ENCODE results near the gene CDC42BPB.

Gene CDC42BPB

GRCh38 chr14:102943979-102944378 lies 113.4 kb downstream of the CDC42BPB start:
- DNase-seq (ENCODE audit: low read depth) = no peak

DNA sequence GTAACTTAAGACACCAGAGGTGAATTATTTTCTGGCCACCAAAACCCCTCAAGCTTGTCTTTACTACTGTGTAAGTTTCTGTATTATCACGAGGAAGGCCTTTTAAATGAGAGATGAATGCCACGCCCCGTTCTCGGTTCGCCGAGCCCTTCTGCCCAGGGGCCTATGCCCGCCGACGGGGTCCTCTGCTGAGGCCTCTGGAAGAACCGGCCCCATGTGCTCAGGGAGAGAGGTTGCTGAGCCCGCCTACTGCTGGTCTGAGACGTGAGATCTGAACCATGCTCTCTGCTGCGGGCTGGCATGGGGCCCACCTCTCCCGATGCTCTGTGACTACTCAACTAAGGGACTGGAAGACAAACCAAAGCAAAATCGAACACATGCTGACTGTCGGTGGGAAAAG lies 113.9 kb downstream of the CDC42BPB start:
- DNase-seq (ENCODE audit: low read depth) = no peak

GRCh38 chr14:102942069-102942468 lies 115.3 kb downstream of the CDC42BPB start:
- no peak for DNase-seq (ENCODE audit: low read depth)

DNA sequence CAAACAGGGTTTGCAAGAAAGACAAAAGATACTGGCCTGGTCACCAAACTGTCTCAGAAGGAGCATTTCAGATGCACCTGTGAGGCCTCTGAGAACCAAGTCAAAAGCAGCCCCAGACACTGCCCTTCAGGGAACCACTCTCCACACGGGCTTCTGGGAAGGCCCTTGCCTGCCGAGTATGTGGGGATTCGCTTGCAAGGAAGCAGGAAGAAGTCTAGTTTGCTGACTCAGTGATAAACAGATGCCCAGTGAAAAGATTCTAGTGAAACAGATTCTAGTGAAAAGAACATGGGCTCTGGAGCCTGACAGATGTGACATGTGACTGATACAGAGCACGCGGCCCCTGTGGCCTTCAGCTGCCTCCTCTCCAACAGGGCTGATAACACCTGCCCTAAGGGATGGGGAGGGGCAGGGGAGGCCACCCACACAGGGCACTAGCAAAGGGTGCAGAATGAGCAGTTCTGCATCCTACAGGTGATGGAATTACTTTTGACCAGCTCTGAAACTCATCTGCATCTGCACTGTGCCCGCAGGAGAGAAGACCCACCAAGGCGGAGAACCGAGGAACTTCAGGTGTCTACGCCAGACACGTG lies 115.8 kb downstream of the CDC42BPB start:
- no peak for DNase-seq (ENCODE audit: low read depth)

DNA sequence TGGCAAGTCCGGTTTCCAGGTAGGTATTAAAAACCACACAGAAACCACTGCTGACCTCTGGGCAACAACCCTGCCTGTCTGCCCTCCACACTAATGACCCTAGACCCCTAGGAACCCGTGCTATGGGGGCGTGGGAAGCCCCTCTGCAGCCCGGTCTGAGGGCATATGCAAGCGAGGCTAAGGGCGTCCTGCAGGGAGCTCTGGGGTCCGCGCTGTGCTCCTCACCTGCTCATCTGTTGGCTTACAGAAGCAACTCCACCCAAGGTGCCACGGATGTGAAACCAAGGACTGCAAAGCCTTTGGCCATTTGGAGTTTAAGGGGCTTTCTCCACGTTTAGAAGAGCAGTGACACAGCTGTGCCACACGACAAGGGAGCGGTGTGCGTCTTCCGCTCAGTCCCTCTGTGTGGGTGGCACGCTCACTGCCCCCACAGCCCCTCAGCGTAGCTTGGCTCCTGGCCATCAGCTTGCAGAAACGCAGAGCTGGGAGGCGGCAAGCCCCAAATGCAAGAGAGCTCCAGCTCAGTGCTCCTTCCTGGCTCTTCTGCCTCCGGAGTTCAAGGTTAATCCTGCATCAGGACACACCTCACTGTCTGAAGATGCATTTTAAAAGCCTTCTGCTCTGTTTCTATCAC lies 116.5 kb downstream of the CDC42BPB start:
- no peak for DNase-seq (ENCODE audit: low read depth)

DNA sequence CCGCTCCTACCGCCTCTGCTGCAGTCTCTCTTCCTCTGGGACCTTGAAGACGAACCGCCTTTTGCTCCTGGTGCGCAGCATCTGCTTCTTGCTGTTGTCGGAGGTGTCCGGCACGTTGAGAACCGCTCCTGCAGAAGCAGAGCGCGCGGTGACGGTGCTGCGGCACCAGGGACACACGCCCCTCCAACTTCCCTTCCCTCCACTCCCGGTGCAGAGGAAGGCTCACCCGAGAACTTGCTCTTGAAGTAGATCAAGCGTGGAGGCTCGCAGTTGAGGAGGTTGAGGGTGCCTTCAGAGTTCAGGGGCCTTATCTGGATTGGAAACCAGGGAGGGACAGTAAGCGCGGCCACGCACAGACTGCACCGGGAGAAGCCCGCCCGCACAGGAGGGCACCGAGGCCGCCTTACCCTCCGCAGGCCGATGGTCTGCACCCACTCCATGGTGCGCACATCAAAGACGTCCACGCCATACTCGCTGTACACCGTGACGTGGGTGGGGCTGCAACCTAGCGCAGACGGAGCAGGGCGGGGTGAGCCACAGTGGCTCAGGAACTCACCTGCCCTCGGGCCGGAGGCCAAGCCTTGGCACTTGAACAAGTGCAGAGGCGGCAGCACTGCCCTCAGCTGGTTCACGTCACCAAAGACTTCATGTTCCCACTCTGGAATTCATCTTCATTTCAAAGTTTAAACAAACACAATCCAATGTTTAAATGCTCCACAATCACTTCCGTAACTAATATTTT lies 117.4 kb downstream of the CDC42BPB start:
- DNase-seq (ENCODE audit: low read depth) = no peak

GRCh38 chr14:102939329-102939728 lies 118.0 kb downstream of the CDC42BPB start:
- no peak for DNase-seq (ENCODE audit: low read depth)

- DNase-seq (ENCODE audit: low read depth) = no peak
Observed at GRCh38 chr14:102938191-102938590, 119.2 kb downstream of the CDC42BPB start.

DNA sequence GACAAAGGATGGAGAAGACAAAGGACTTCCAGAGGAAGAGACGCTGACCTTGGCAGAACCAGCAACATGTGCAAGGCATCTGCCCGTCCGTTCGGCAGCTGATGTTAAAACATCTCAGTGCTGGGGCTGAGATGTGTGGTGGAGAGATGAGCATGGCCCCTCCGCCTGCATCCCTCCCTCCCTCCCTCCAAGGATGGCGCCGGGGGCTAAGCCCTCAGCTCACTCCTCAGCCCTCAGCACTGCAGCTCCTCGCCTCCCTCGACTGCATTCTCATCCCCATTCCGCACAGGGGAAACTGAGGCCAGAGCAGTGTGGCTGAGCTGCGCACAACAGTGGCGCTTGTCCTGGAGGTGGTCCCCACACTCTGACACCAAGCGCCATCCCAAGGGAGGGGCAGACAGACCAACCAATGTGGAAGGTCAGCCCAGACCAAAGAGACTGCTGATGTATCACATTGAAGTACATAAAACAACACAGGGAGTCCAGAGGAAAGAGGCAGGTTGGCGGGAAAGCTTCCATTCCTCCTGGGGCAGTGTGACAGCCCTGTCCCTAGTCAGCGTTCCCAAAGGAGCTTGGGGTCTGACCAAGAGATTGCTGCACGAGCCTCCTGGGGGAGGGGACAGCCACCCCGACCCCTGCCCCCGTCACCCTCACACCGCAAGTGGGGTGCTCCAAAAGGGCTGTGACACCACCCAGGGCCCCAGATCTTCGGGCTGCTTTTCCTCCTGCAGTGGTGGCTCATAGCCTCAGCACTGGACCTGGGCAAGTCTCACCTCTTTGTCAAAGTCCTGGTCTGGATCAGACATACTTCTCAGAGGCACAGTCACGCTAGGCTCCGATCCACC lies 119.8 kb downstream of the CDC42BPB start:
- no peak for DNase-seq (ENCODE audit: low read depth)

GRCh38 chr14:102935756-102936155 lies 121.6 kb downstream of the CDC42BPB start:
- no peak for DNase-seq (ENCODE audit: low read depth)

DNA sequence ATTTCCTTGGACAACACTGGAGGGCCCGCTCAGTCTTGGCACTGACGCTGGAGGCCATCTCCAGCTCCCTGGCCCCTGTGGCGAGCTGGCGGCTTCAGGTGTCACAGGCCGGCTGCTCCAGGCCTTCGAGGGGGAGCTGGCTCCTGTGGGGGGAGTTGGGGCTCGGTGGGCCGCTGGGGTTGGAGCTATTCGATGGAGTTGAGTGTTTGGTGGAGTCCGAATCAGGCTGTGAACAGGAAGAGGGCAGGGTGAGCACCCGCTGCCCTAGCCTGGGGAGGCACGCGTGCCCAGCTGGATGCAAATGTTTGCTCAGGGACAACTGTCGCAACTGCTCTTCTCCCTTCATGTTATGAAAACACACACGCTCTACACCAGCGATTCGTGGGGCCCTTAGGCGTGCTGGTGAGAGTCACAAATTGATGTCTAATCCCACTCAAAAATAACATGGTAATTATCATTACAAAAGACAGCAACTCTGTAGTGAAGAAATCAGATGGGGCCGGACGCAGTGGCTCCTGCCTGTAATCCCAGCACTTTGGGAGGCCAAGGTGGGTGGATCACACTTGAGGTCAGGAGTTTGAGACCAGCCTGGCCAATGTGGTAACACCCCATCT lies 123.6 kb downstream of the CDC42BPB start:
- no peak for DNase-seq (ENCODE audit: low read depth)

DNA sequence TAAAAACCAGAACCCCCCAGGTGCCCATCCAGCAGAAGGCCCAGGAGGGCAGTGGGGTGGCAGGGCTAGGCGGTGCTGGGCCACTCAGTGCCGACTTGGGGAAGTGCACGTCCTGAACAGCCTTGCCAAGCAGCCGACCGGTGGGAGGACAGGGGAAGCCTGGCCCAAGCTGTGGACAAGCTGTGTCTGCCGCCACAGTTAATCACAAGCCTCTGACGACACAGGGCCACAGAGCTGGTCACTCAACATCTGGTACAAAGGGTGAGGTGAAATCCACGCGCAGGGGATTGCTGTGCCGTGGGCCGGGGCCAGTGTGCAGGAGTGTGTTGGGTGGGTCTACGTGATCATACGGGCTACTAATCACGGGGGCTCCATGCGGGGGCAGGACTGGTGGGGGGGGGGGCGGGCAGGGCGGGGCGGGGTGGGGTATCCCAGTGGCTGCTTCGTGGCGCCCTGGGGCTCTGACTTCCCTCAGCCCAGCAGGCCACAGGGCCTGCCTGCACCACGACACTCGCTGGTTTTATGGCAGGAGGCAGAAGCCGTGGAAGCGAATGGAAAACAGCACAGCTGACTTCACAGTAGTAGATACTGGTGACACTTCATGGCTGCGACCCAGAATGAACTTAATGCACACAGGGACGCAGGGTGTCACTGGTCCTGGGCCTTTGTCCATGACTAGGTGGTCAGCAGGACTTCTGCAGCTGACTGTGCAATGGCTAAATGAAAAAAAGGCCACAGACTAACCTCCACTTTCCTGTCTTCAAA lies 124.7 kb downstream of the CDC42BPB start:
- no peak for DNase-seq (ENCODE audit: low read depth)

DNA sequence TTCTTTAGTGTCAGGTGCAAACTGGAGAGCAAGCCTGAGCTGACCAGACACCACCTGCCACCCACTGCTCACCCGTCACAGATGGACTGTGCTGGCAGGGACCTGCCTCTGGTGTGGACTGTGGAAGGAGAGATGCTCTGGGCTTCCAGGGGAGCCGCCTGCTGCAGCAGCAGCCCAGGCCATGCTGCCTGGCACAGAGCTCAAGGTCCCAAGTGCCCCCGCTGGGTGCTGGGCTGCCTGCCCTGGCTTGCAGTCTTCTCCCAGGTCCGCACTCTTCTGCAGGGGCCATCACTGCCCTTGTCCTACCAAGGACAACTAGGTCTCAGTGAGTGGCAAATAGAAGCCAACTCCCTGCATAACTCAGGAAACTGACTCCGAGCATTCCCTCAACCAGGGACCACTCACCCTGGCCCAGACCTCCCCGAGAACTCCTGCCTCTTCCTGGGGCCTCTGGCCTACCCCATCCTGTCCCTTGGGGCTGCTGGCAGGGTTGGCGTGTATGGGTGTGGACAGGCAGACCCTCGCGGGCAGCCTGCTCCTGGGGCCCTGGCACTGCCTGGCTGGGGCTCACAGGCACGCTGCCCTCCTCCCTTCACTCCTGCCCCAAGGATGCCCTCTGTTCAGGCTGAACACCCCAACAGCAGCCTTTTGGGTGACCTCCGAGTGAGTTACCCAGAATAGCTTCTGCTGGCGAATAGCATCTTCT lies 125.6 kb downstream of the CDC42BPB start:
- DNase-seq (ENCODE audit: low read depth) = no peak

DNA sequence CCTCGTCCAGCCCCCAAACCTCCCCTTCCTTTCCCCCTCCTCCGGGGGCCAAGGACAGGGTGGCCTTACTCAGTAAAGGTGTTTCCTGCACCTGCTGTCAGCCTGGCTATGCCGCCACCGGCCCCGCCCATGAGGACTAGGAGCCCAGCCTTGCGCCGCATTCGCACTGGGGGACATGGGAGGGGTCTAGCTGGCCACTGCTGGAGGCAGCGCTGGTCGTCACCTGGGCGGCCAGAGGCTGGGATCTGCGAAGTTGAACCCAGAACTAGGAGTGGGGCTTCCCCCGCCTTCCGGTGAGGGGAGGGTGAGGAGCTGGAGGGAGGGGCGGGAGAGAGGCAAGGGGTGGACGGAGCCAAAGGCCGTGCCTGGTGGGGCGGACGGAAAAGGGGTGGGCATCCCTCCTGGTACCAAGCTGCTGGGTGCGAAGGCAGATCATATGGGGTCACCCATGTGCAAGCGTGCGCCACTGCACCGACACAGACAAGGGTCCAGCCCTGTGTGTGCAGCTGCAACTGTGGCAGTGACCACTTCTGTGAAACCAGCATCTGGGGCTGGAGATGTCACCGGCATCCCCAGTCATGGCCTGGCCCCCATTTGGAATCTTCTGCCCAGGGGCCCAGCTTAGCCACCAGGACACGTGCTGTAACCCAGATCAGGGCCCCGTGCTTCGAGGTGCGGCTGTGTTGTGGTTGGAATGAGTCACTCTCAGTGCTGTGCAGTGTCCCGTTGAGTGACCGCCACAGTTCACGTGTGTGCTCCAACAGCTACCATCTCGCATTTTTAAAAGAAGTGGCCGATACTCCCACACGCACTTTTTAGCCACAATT lies 126.4 kb downstream of the CDC42BPB start:
- DNase-seq (ENCODE audit: low read depth) = no peak

- DNase-seq (ENCODE audit: low read depth) = no peak
Observed at GRCh38 chr14:102930138-102930752, 127.1 kb downstream of the CDC42BPB start.

GRCh38 chr14:102929241-102930137 lies 127.9 kb downstream of the CDC42BPB start:
- DNase-seq (ENCODE audit: low read depth) = no peak

- DNase-seq (ENCODE audit: low read depth) = no peak
Observed at GRCh38 chr14:102928412-102929240, 128.7 kb downstream of the CDC42BPB start.

All from GM04504 (cell line).